OCI-LY7 (cell line): ENCODE results near the gene CNIH3. TPM values are rescaled to one million over a fixed set of nuclear protein-coding genes. Genes with fewer than 3 reads are reported as not detected.

Experiments used
- BruUV-seq: library from RNA; stranded (reverse); fragments of 400-500 nt; replicated peaks from 2 replicates; lab custom pipeline; 2021; lab: Mats Ljungman, UMichigan
- CTCF ChIA-PET: fragments of 300-600 bp; sonication (Branson Sonifier 250); formaldehyde crosslinking; loops from one replicate; lab custom pipeline; 2022; ENCODE audit warnings: antibody characterized with exemption; ENCODE audit not compliant: unreplicated experiment; lab: Charles Lee
- POLR2A ChIA-PET: fragments of 300-600 bp; sonication (Branson Sonifier 250); formaldehyde crosslinking; loops from one replicate; lab custom pipeline; 2022; ENCODE audit warnings: antibody characterized with exemption; lab: Charles Lee
- DNase-seq: peaks from one replicate; pipeline ENCODE4 v3.0.0-alpha.2; 2015; ENCODE audit warnings: low spot score
- H2AFZ ChIP-seq: fragments of 200-600 bp; sonication (generic), shearing (Covaris generic); 2 replicates; pipeline ENCODE4 v1.6.1; 2014; ENCODE audit warnings: mild to moderate bottlenecking, antibody characterized with exemption, low read length, moderate library complexity
- H3K27ac ChIP-seq: fragments of 200-600 bp; sonication (generic); 2 replicates; pipeline ENCODE4 v1.5.1; 2014; ENCODE audit warnings: mixed run types, low read depth, mild to moderate bottlenecking, moderate library complexity, low read length, inconsistent platforms; ENCODE audit not compliant: poor library complexity, severe bottlenecking
- H3K36me3 ChIP-seq: fragments of 200-600 bp; sonication (generic); 2 replicates; pipeline ENCODE4 v1.6.1; 2014; ENCODE audit warnings: mild to moderate bottlenecking, antibody characterized with exemption, low read length, moderate library complexity, mixed read lengths; ENCODE audit not compliant: insufficient read depth
- H3K4me1 ChIP-seq: fragments of 200-600 bp; sonication (generic); 2 replicates; pipeline ENCODE4 v1.5.1; 2014; ENCODE audit warnings: mild to moderate bottlenecking, low read length; ENCODE audit not compliant: insufficient read depth, poor library complexity, severe bottlenecking
- H3K4me2 ChIP-seq: fragments of 200-600 bp; sonication (generic); 2 replicates; pipeline ENCODE4 v1.6.1; 2014; ENCODE audit warnings: mild to moderate bottlenecking, low read length
- H3K4me3 ChIP-seq: fragments of 200-600 bp; sonication (generic); 2 replicates; pipeline ENCODE4 v1.5.1; 2014; ENCODE audit warnings: mild to moderate bottlenecking, low read depth, low read length; ENCODE audit not compliant: poor library complexity, severe bottlenecking
- H3K79me2 ChIP-seq: fragments of 200-600 bp; sonication (generic); 2 replicates; pipeline ENCODE4 v1.6.1; 2016; ENCODE audit warnings: low read depth, mild to moderate bottlenecking, low read length, moderate library complexity, mixed read lengths; ENCODE audit not compliant: insufficient read depth
- H3K9me2 ChIP-seq: fragments of 200-600 bp; sonication (generic); 2 replicates; pipeline ENCODE4 v1.6.1; 2016; ENCODE audit warnings: mild to moderate bottlenecking, low read length, mixed read lengths; ENCODE audit not compliant: insufficient read depth
- H3K9me3 ChIP-seq: fragments of 200-600 bp; sonication (generic); 2 replicates; pipeline ENCODE4 v1.6.1; 2014; ENCODE audit warnings: mild to moderate bottlenecking, mixed run types, low read length, mixed read lengths
- H4K20me1 ChIP-seq: fragments of 200-600 bp; sonication (generic); 2 replicates; pipeline ENCODE4 v1.6.1; 2014; ENCODE audit warnings: mild to moderate bottlenecking, antibody characterized with exemption, low read length, moderate library complexity, mixed read lengths; ENCODE audit not compliant: insufficient read depth
- CTCF ChIP-seq: fragments of 200-600 bp; sonication (generic); conservative IDR thresholded peaks from 2 replicates; pipeline ENCODE4 v1.5.1; 2014; ENCODE audit warnings: mild to moderate bottlenecking, antibody characterized with exemption, low read length, moderate library complexity, mixed read lengths
- EZH2phosphoT487 ChIP-seq: fragments of 200-600 bp; sonication (generic); IDR thresholded peaks from 2 replicates; pipeline ENCODE4 v1.6.1; 2018; ENCODE audit warnings: low read depth, borderline replicate concordance, mild to moderate bottlenecking, mixed run types, antibody characterized with exemption, low read length, moderate library complexity, mixed read lengths
- intact Hi-C: fragments of 100-400 bp; cut with micrococcal nuclease; formaldehyde crosslinking; loops from one replicate; pipeline ENCODE4 v1.10.0; 2022; ENCODE audit not compliant: unreplicated experiment
- total RNA-seq, 2 experiments: library from RNA; depleted of rRNA in 1 of 2; stranded (reverse); fragments of >200 nt in 1 of 2; shearing (Covaris generic) in 1 of 2; gene quantifications; 2 replicates each; pipeline ENCODE4 v1.2.3, GENCODE V29; 2014 to 2022

The CNIH3 gene
- total RNA-seq, 2 experiments from 2014 or later = 1.9 to 2.4 TPM

- Histone ChIP-seq H3K27ac (no peak overlapping the region), H2AFZ (no peak overlapping the region), H3K36me3 (no peaks in the 10 kb centered on the region), H3K9me3 (no peaks in the 10 kb centered on the region), H4K20me1 (no peaks in the 10 kb centered on the region), H3K4me3 (no peak overlapping the region), H3K79me2 (no peaks in the 10 kb centered on the region), H3K4me2 (no peak overlapping the region), H3K9me2 (no peaks in the 10 kb centered on the region), H3K4me1 (no peaks in the 10 kb centered on the region)
- no peak for DNase-seq
- BruUV-seq = no TSS peak
- intact Hi-C loops = no loop called here
- TF ChIP-seq CTCF = no peak
- TF ChIP-seq EZH2phosphoT487 = no peak
- ChIA-PET CTCF (no interaction called here), POLR2A (no interaction called here)
Measured at GRCh38 chr1:224732377-224733026, 116.4 kb downstream of the CNIH3 start.

- Histone ChIP-seq H2AFZ (no peak overlapping the region), H4K20me1 (no peaks in the 10 kb centered on the region), H3K4me2 (no peak overlapping the region), H3K9me2 (no peaks in the 10 kb centered on the region), H3K27ac (no peak overlapping the region), H3K79me2 (no peaks in the 10 kb centered on the region), H3K4me1 (no peaks in the 10 kb centered on the region), H3K4me3 (no peak overlapping the region), H3K9me3 (no peaks in the 10 kb centered on the region), H3K36me3 (no peaks in the 10 kb centered on the region)
- ChIA-PET CTCF (no interaction called here), POLR2A (no interaction called here)
- no peak for DNase-seq
- BruUV-seq = no TSS peak
- TF ChIP-seq EZH2phosphoT487 (no peak), CTCF (no peak)
- intact Hi-C loops = no loop called here
Measured at GRCh38 chr1:224733027-224733911, 117.2 kb downstream of the CNIH3 start.
